GM18951 (cell line): ENCODE measurements around the gene OR4M1.
"Not testable (repeated sequence)": the region's sequence is repeated elsewhere in the genome, so short reads cannot be mapped to it uniquely, and the experiment has no call there.

ENCODE experiments used
- POLR2A ChIP-seq: IDR thresholded peaks from 4 replicates; pipeline ENCODE4 v1.6.1; 2011; ENCODE audit warnings: mild to moderate bottlenecking; ENCODE audit not compliant: insufficient read length, insufficient read depth; ENCODE audit errors: extremely low read depth
- in situ Hi-C: fragments of 300-500 bp; cut with MboI; formaldehyde crosslinking; loops from one replicate; pipeline ENCODE4 v1.12.0; 2022; ENCODE audit warnings: low sequenced_read_pairs, mixed read lengths, inconsistent platforms; ENCODE audit not compliant: unreplicated experiment

OR4M1 gene

GRCh38 chr14:19800282-19801117, 27.2 kb downstream of the OR4M1 start:
- in situ Hi-C loops, result no loop called here

GRCh38 chr14:19801118-19801464, 27.8 kb downstream of the OR4M1 start:
- in situ Hi-C loops, result no loop called here
- TF ChIP-seq POLR2A, result no peak

More at GRCh38 chr14:19800282-19801117, 27.2 kb downstream of the OR4M1 start:
- no peak for TF ChIP-seq POLR2A

GRCh38 chr14:19803470-19803869, 30.2 kb downstream of the OR4M1 start, which contains the start of gene OR4N2:
Gene OR4N2, plus strand, starts transcription at chr14:19803770. Its CDS starts 23,679 bp downstream, at chr14:19827449.
- in situ Hi-C loops, result not testable (repeated sequence)

GRCh38 chr14:19813171-19813920, 40.0 kb downstream of the OR4M1 start:
- in situ Hi-C loops, result not testable (repeated sequence)

GRCh38 chr14:19819879-19820278, 46.6 kb downstream of the OR4M1 start:
- in situ Hi-C loops, result not testable (repeated sequence)

GRCh38 chr14:19821016-19821415, 47.7 kb downstream of the OR4M1 start:
- in situ Hi-C loops, result not testable (repeated sequence)

GRCh38 chr14:19823178-19823577, 49.9 kb downstream of the OR4M1 start:
- in situ Hi-C loops, result no loop called here
- TF ChIP-seq POLR2A, result no peak

- in situ Hi-C loops, result no loop called here
- no peak for TF ChIP-seq POLR2A
Observed at GRCh38 chr14:19823765-19824164, 50.5 kb downstream of the OR4M1 start.

GRCh38 chr14:19827626-19828244, 54.4 kb downstream of the OR4M1 start:
- in situ Hi-C loops, result not testable (repeated sequence)

GRCh38 chr14:19828314-19828713, 55.0 kb downstream of the OR4M1 start:
- in situ Hi-C loops, result no loop called here
- no peak for TF ChIP-seq POLR2A
